ENCODE results near the gene TMEM39B. TPM values are rescaled to one million over a fixed set of nuclear protein-coding genes. Genes with fewer than 3 reads are reported as not detected.

TMEM39B gene
- total RNA-seq, 1 experiment from 2014 or later, result 22.8 TPM

DNA sequence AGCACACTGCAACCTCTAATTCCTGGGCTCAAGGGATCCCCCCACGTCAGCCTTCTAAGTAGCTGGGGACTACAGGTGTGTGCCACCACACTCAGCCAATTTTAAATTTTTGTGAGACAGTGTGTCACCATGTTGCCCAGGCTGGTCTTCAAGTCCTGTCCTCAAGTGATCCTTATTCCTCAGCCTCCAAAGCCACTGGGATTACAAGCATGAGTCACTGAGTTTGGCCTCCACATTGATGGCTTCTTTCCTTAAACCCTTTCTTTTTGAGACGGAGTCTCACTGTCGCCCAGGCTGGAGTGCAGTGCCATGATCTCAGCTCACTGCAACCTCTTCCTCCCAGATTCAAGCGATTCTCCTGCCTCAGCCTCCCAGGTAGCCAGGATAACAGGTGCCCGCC is 42.8 kb downstream of the TMEM39B start (continued):
- TF ChIP-seq, protein P1, sequence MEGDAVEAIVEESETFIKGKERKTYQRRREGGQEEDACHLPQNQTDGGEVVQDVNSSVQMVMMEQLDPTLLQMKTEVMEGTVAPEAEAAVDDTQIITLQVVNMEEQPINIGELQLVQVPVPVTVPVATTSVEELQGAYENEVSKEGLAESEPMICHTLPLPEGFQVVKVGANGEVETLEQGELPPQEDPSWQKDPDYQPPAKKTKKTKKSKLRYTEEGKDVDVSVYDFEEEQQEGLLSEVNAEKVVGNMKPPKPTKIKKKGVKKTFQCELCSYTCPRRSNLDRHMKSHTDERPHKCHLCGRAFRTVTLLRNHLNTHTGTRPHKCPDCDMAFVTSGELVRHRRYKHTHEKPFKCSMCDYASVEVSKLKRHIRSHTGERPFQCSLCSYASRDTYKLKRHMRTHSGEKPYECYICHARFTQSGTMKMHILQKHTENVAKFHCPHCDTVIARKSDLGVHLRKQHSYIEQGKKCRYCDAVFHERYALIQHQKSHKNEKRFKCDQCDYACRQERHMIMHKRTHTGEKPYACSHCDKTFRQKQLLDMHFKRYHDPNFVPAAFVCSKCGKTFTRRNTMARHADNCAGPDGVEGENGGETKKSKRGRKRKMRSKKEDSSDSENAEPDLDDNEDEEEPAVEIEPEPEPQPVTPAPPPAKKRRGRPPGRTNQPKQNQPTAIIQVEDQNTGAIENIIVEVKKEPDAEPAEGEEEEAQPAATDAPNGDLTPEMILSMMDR (IDR thresholded peaks at IDR 0.05 in 2 of 3, conservative IDR thresholded peaks at IDR 0.05 in 1 of 3; ENCODE audit: borderline replicate concordance in 1 of 3, insufficient read depth in 1 of 3, low read depth in 2 of 3, low read length in 2 of 3), result no peak
- no peak for TF ChIP-seq ZFX (IDR thresholded peaks at IDR 0.05)
- no peak for TF ChIP-seq ZNF274 (IDR thresholded peaks at IDR 0.05; ENCODE audit: low read depth, low read length)
- TF ChIP-seq SIN3A (IDR thresholded peaks at IDR 0.05; ENCODE audit: low read depth), result no peak

DNA sequence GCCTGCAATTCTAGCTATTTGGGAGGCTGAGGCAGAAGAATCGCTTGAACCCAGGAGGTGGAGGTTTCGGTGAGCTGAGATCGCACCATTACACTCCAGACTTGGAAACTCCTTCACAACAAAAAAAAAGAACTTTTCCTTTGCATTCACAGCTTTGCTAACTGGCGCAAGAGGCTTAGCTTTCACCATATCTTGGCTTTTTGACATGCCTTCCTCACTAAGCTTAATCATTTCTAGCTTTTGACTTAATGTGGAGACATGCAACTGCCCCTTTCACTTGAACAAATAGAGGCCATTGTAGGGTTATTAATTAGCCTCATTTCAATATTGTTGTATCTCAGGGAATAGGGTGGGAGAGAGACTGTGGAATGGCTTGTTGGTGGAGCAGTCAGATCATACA is 43.8 kb downstream of the TMEM39B start:
- peaks cover 28 to 52% of the 10 kb centered on the region in 2 experiments for H3K4me1 ChIP-seq (ENCODE audit: control insufficient read depth in 1 of 2, insufficient read depth in 2 of 2, low read length in 2 of 2)
- ATAC-seq (no peak), DNase-seq (ENCODE audit: low read depth, low spot score) (no peak)
- peak overlapping the region in 1 of 2 experiments; percentile 22; a peak in 1 of 4 replicates for H3K4me3 ChIP-seq (replicated peaks in 1 of 2; ENCODE audit: low read depth in 1 of 2, low read length in 2 of 2)
- no peak overlapping the region for H2AFZ ChIP-seq (ENCODE audit: low read depth, low read length, poor library complexity, severe bottlenecking)
- ChIA-PET POLR2A (interaction anchor here (0.6 kb wide), 1 partner anchor 44 kb away, joined by 3 read pairs; the partner anchor contains the start of gene TMEM39B), RAD21 (ENCODE audit: low non-redundant PET in 1 of 2, low total read pairs in 2 of 2, uncharacterized antibody in 2 of 2, unreplicated experiment in 2 of 2) (no interaction called here), CTCF (interaction anchor here (1.7 kb wide), 1 partner anchor 11 kb away, joined by 5 read pairs; no protein-coding TSS in a partner anchor)
- peak overlapping the region; percentile 64 for H3K27ac ChIP-seq (ENCODE audit: low read depth, low read length)
- H3K27me3 ChIP-seq (ENCODE audit: insufficient read depth, low read length), result no peaks in the 10 kb centered on the region
- no peaks in the 10 kb centered on the region for H3K9me3 ChIP-seq (ENCODE audit: control insufficient read depth in 1 of 2, insufficient read depth in 1 of 2, low read depth in 1 of 2, low read length in 2 of 2)
- H3K36me3 ChIP-seq (ENCODE audit: control insufficient read depth in 1 of 2, insufficient read depth in 2 of 2, low read length in 2 of 2), result no peaks in the 10 kb centered on the region
- H3K79me2 ChIP-seq (ENCODE audit: insufficient read depth, low read length), result peaks cover 98% of the 10 kb centered on the region
- peak overlapping the region; percentile 35 for H3K9ac ChIP-seq (ENCODE audit: low read length)
- no TSS peak for BruUV-seq (replicated peaks)
- intact Hi-C loops (cut with micrococcal nuclease), result no loop called here
- TF ChIP-seq RAD21 (IDR thresholded peaks at IDR 0.05; ENCODE audit: low read depth) (no peak), CEBPB (IDR thresholded peaks at IDR 0.05; ENCODE audit: low read depth) (no peak), EZH2phosphoT487 (IDR thresholded peaks at IDR 0.05; ENCODE audit: borderline replicate concordance) (no peak), FOSL1 (IDR thresholded peaks at IDR 0.05; ENCODE audit: low read depth) (no peak), ZNF274 (IDR thresholded peaks at IDR 0.05; ENCODE audit: low read depth, low read length) (no peak), ZFX (IDR thresholded peaks at IDR 0.05) (no peak), JUND (IDR thresholded peaks at IDR 0.05) (no peak), SIN3A (IDR thresholded peaks at IDR 0.05; ENCODE audit: low read depth) (no peak), POLR2A (IDR thresholded peaks at IDR 0.05; ENCODE audit: borderline replicate concordance, extremely low read depth, insufficient read depth, insufficient read length) (no peak), SRF (IDR thresholded peaks at IDR 0.05; ENCODE audit: low read depth) (no peak)
- TF ChIP-seq, protein P2, sequence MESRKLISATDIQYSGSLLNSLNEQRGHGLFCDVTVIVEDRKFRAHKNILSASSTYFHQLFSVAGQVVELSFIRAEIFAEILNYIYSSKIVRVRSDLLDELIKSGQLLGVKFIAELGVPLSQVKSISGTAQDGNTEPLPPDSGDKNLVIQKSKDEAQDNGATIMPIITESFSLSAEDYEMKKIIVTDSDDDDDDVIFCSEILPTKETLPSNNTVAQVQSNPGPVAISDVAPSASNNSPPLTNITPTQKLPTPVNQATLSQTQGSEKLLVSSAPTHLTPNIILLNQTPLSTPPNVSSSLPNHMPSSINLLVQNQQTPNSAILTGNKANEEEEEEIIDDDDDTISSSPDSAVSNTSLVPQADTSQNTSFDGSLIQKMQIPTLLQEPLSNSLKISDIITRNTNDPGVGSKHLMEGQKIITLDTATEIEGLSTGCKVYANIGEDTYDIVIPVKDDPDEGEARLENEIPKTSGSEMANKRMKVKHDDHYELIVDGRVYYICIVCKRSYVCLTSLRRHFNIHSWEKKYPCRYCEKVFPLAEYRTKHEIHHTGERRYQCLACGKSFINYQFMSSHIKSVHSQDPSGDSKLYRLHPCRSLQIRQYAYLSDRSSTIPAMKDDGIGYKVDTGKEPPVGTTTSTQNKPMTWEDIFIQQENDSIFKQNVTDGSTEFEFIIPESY (IDR thresholded peaks at IDR 0.05; ENCODE audit: extremely low read depth, insufficient replicate concordance, low read length), result no peak
- TF ChIP-seq, protein P3, sequence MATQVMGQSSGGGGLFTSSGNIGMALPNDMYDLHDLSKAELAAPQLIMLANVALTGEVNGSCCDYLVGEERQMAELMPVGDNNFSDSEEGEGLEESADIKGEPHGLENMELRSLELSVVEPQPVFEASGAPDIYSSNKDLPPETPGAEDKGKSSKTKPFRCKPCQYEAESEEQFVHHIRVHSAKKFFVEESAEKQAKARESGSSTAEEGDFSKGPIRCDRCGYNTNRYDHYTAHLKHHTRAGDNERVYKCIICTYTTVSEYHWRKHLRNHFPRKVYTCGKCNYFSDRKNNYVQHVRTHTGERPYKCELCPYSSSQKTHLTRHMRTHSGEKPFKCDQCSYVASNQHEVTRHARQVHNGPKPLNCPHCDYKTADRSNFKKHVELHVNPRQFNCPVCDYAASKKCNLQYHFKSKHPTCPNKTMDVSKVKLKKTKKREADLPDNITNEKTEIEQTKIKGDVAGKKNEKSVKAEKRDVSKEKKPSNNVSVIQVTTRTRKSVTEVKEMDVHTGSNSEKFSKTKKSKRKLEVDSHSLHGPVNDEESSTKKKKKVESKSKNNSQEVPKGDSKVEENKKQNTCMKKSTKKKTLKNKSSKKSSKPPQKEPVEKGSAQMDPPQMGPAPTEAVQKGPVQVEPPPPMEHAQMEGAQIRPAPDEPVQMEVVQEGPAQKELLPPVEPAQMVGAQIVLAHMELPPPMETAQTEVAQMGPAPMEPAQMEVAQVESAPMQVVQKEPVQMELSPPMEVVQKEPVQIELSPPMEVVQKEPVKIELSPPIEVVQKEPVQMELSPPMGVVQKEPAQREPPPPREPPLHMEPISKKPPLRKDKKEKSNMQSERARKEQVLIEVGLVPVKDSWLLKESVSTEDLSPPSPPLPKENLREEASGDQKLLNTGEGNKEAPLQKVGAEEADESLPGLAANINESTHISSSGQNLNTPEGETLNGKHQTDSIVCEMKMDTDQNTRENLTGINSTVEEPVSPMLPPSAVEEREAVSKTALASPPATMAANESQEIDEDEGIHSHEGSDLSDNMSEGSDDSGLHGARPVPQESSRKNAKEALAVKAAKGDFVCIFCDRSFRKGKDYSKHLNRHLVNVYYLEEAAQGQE (IDR thresholded peaks at IDR 0.05; ENCODE audit: low read depth), result no peak
- TF ChIP-seq, protein P4, sequence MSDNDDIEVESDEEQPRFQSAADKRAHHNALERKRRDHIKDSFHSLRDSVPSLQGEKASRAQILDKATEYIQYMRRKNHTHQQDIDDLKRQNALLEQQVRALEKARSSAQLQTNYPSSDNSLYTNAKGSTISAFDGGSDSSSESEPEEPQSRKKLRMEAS (IDR thresholded peaks at IDR 0.05), result no peak
- H4K20me1 ChIP-seq (ENCODE audit: insufficient read depth), result no peaks in the 10 kb centered on the region; the same call in none of the 2 replicates
- H3K9me2 ChIP-seq (ENCODE audit: insufficient read depth), result no peaks in the 10 kb centered on the region
- H3K4me2 ChIP-seq (ENCODE audit: low read length), result peak overlapping the region; percentile 65

Data from HCT116 (cell line).